Gastroesophageal sphincter (tissue), 3 donors: ENCODE data around the gene KCNS1.

Experiments
- CTCF ChIP-seq, 4 experiments: fragments of 200-600 bp in 2 of 4; fragments of 450-650 bp in 2 of 4; sonication (generic) in 1 of 4; IDR thresholded peaks; one replicate each; pipeline ENCODE4 v1.5.1; 2017 to 2019; ENCODE audit warnings: antibody characterized with exemption in 4 of 4, mild to moderate bottlenecking in 2 of 4, moderate library complexity in 2 of 4
- POLR2A ChIP-seq, 2 donors: fragments of 450-650 bp; IDR thresholded peaks; one replicate each; pipeline ENCODE4 v1.6.1; 2017; ENCODE audit warnings: antibody characterized with exemption in 2 of 2, mild to moderate bottlenecking in 2 of 2, moderate library complexity in 1 of 2
- POLR2AphosphoS5 ChIP-seq: sonication (generic); formaldehyde crosslinking; IDR thresholded peaks from one replicate; pipeline ENCODE4 v1.6.1; 2017; ENCODE audit warnings: antibody characterized with exemption

GRCh38 chr20:45047581-45048119 is 53.3 kb downstream of the KCNS1 start:
- no peak for TF ChIP-seq CTCF (IDR thresholded peaks at IDR 0.05)
- TF ChIP-seq POLR2AphosphoS5: no peak
- no peak for TF ChIP-seq POLR2A (IDR thresholded peaks at IDR 0.05)
